GM18907 (cell line): Measurements from ENCODE around the gene ANGPTL5.
"Not testable (repeated sequence)": the region's sequence is repeated elsewhere in the genome, so short reads cannot be mapped to it uniquely, and the experiment has no call there.

ENCODE experiments used
- ATAC-seq: cut with Tn5 transposase; IDR thresholded peaks from one replicate; pipeline ENCODE4 v1.9.1; 2021; ENCODE audit warnings: mild to moderate bottlenecking, moderate library complexity; ENCODE audit not compliant: unreplicated experiment

ANGPTL5 gene

DNA sequence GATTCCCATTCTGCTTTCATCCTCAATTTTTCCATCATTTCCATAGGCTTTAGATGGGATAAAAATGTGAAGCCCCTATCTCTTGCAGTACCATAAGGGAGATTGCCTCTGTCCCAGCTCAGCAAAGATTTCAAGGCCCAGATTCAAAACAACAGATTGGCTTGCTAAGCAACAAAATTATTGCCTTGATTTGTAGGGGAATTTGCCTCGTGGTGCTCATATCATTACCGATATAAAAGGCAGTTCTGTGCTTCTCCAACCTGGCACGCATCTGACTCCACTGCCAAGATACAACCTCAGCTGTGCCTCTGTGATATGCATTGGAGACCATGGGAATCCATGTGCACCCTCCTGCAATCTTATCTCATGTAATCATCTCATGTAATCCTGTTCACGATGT is 26.6 kb downstream of the ANGPTL5 start:
- no peak for ATAC-seq

DNA sequence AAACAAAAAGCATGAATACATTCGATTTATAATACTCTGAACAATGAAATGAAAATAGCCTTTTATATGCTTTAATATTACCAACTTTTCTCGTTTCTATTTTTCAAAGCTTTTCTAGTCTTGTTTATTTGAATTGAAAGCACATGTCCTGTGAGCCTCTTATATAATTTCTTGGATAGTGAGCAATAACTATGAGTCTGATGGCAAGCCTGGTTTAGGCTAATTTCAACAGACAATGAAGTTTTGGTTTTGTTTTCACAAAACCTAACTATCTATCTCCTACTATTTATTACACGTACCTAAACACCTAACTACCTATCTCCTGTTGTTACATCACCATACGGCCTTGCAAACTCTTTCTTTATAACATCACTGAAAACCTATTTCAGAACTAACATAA is 30.7 kb downstream of the ANGPTL5 start:
- ATAC-seq: no peak

DNA sequence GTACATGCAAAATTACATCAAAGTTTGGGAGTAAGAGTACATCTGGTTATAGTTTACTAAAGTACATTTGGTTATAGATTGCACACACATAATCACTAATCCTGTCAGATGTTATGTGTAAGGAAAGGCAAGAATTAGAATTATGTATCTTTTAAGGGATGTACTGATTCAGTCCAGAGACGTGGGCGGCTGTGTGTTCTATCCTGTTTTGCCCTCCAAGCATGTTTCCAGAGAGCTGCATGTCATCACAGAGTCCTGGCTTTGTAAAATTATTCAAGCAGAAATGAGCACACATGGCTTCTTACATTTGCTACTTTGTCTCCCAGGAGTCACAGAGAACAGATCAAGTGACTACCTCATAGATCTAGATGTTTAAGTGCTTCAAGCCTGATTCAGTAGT is 34.7 kb downstream of the ANGPTL5 start:
- ATAC-seq: no peak

DNA sequence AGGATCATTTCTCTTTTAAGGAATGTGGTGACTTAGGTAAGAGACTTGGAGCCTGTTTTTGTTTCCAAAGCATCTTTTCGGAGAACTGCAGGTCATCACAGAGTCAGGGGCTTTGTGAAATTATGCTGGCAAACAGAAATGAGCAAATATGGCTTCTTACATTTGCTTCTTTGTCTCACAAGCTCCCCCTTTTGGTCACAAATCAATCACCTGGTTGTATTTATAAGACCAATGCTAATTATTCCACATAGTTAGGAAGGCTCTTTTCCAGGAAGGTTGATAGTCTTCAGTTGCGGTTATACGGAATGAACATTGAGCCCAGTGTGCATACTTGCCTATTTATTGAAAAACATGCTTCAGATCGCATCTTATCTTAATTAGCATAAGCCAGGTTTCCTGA is 36.1 kb downstream of the ANGPTL5 start:
- ATAC-seq: peak; percentile 56

DNA sequence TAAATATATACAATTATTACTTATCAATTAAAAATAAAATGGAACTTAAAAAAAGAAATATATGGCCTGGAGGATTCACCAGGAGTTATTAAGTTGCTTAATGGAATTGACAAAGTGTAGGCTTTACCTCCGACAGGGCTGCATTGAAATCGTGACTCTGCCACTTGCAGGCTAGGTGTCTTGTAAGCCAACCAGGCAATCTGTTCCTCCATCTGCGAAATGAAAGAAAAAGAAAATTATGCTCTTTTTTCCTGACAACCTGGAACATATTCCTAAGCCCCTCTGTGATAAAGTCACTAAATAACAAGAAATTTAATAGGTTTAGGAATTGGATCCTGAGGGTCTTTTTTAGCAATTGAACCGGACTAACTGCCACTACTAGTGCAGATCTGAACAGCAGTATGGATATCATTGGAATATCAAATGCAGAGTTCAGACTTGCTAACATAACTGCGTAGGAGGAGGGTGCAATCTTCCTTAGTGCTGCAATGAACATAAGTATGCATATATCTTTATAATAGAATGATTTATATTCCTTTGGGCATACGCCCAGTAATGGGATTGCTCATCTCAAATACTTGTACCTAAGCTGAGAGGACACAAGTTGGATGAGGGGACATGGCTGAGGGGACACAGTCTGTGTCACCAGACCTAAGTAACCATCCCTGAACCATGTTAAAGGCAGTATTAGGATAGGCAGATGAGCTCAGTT is 44.0 kb downstream of the ANGPTL5 start:
- ATAC-seq: no peak

DNA sequence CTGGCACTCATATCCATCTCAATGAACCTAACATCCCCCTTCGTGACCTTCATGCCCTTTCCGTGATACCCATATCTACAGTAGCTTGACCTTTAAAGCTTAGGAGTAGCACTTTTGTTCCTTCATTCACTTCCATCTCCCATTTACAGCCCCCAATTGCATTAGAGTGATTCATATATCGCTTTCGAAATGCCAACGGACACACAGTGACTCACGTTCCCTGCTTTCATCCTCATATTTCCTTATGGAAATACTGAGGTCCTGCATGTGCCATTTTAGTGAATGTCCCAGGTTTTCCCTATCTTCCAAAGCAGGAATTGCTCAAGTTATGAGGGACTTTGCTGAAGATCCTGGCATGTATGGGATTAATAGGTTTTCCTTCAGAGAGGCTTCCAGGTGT is 45.8 kb downstream of the ANGPTL5 start:
- no peak for ATAC-seq

DNA sequence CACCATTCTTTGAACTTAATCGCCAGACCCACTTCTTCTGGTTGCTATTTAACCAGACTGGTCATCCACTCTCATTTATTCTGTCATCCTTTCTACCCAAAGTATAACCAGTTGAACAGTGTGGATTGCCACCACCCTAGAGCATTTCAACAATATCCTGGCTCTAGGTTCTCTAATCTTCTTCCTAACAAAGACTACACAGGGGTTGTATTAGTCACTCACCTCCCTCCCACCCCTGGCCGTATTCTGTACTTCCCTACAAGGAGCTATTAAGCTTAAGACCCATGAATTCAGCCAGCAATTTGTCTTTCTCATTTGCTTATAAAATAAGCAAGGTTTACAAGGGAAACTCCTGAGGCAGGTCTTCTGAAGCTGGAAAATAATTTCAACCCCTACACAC is 48.4 kb downstream of the ANGPTL5 start:
- ATAC-seq: no peak

DNA sequence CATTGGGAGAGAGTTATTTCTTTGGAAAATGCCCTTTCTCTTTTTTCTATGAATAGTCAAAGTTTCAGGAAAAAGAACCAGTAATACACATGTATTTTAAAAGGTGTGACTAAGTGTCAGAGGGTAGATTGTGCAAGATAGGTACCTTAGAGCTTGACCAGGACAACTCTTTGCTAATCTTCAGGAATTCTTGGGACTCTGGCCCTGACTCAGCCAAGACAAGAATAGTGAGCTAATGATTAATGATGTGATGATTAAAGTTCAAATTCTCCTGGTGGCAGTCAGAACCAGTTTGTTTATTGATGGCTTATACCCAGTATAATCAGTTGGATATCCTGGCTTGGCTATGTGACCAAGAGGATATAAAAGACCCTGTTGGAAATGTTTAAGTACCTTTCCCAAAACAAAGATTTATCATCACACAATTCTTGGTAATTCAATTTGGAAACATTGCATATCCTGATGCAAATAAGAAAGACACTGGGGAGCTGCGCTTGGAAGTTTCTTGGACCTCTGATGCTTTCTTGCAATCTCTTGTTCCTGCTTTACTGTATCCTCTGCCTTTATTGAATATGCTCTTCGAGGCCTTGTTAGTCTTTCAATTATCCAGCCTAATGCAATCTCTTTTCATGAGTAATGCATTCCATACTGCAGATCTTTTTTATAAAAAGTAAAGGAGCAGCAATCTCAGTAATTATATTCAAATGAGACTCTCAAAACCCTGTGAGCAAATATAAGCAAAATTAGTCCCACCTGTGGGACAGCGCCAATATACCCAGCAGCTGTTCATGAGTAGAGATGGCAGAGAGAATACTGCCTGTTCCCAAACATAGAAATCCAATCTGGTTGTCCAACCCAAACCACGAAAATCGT is 49.5 kb downstream of the ANGPTL5 start:
- no peak for ATAC-seq

DNA sequence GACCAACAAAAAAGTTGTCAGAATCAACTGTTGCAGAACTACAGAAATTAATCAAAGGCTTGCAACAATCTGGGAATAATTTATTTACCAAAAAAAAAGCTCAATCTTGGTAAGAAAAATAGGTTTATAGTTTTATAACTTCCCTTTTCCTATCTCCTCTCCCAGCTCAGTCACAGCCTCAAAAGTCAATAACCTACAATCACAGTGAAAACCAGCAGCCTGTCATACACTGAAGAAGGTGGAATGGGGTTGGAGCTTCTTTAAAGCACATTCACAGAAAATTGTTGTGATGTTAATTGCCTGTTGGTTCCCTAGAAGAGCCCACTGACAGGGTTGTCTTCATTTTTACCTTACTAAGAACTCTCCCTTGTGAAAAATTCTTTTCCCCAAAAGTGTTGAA is 52.2 kb downstream of the ANGPTL5 start:
- ATAC-seq: no peak

DNA sequence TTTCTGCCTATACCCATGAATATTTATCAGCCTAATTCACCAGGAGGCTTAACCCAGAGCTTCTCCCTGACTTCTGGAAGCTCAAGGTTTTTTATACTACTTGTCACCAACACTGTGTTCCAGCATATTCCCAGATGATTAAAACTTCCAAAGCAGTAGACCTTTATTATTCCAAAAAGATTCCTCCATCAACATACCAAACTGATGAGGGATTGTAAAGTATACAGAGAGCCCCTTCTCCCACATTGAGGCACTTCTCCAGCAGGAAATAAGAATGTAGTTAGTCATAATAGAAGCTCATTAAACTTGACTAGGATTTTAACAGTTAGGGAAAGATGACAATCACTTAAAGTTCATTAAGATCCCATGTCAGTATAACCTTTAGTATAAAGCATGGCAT is 53.0 kb downstream of the ANGPTL5 start:
- ATAC-seq: no peak

DNA sequence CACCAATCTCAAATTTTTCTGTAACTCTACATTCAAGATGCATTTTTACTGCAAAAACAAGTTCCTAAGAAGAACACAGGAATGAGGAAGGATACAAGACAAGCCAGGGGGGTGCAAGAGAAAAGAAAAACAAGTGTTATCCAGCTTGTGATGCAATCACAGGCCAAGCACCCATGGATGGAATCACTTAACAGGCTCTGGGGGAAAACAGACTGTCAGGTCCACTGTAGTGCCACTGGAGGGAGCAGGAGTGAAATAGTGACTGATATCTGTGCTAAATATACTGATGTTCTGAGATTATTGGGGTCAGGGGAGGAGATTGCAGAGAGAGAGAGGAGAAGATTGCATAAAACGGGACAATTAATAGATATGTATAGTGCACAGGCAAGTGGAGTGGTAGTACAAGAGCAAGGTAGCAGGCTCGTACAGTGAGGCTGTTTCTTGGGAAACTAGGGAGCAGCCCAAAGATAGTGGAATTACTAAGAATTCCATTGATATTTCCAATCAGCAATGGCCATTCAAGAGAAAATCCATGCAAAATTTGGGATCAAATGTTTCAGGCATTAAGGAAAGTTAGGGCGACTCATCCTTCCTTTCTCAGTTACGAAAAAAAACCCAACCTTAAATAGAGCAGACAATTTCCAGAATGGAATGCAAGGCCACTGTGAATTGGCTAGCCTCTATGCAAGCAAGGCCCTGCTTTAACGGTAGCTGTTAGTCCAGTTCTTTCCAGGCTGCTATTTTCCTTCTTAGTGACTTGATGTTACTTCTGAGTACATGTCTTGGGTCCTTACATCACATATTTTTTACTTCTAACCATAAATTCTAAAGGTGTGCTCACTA is 53.7 kb downstream of the ANGPTL5 start:
- ATAC-seq: no peak

DNA sequence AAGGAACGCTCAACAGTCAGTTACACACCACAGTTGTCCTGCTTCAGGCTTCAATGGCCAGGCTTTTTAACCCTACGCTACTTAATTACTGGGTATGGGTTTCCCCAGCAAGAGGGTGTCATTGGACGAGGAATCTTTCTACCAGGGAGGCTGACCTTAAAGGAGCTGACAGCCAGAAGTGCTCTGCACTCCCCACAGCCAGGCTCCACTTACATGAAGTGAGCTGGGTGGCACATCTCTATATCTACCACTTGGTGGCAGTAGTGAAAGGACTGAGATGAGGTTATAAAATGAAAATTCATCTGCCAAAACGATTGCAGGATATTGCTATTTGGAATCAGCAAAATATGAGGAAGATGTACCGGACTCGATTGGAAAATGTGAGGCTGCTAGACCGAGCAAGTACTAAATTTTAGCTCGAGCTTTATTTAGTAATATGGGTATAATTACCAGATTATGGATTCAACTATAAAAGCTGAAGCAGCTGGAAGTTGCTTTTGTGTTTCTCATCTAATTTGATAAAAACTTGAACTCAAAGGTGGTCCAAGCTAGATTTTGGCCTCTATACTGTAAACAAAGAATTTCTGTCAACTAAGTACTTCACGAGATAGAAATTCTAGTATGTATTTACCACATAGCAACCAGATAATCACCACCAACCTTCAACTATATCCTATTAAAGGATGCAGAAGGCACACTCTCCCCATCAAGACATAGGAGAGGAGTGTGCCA is 55.5 kb downstream of the ANGPTL5 start:
- peak; percentile 95 for ATAC-seq

DNA sequence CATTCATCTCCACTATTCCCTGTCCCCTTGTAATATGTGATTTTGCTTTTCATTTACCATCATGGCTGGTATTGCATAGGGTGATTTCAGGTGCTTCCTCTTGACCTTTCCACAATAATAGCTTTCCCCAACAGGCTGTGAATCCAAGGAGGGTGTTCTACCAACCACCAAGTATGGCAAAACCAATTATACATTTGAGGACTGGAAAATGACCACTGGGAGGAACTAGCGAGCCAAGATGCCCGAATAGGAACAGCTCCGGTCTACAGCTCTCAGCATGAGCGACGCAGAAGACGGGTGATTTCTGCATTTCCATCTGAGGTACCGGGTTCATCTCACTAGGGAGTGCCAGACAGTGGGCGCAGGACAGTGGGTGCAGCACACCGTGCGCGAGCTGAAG is 64.1 kb downstream of the ANGPTL5 start:
- not testable (repeated sequence) for ATAC-seq

DNA sequence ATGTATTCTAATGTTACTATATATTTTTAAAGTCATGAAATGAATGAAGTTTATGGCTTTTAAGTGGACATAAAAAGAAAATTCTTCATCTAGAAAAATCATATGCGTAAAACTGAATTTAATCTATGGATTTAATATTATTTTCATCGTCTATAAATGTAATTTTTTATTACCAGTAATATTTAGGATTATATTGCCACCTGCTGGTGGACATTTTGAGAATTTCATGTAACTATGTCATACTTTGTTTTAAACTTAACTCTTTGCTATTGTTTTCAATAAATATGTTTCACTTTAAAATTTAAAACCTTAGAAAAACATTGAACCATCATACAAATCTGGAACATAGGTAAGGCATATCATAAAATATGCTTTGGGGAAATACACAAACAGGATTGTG is 68.1 kb downstream of the ANGPTL5 start:
- no peak for ATAC-seq

DNA sequence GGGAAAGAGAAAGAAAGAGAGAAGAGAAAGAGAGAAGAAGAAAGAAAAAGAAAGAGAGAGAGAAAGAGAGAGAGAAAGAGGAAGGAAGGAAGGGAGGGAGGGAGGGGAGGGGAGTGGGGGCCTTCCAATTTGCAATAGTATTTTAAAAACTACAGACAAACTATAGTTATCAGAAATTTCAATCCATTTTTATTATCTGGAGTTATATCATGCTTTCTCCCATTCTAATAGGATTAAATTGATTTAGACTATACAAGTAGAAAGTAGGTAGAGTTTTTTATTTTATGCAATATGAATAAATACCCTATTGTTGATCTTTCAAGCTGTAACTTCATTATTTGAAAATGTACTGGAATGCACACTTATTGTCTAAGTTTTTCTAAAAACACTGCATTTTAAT is 71.7 kb downstream of the ANGPTL5 start:
- no peak for ATAC-seq

DNA sequence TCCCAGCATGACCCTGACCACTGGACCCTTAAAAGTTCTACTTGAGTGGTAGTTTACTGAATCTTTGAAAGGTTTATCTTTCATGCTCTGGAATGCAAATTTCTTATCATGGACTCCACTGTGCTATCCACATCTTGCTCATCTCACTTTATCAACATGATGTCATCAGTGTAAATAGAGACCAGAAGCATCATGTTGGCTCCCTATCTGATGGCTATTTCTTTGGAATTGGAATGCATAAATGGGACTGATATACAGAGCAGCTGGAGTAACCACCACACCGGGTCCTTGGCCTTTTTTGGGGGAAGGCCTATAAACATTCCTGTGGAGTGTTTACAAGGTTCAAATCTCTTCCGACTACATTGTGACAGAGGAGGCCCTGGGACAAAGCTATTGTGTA is 75.6 kb downstream of the ANGPTL5 start:
- ATAC-seq: no peak
